IMR-90 (cell line): Measurements from ENCODE around the gene TTC27. TPM values are rescaled to one million over a fixed set of nuclear protein-coding genes. Genes with fewer than 3 reads are reported as not detected.

Experiments
- ATAC-seq: fragments of 200-7000 bp; cut with Tn5 transposase; 2 replicates; pipeline ENCODE4 v1.9.1; 2020; ENCODE audit warnings: low read depth, mild to moderate bottlenecking, moderate library complexity
- BruUV-seq: library from RNA; stranded (reverse); fragments of 400-500 nt; replicated peaks from 2 replicates; lab custom pipeline; 2021; lab: Mats Ljungman, UMichigan
- CTCF ChIA-PET: fragments of 300-600 bp; formaldehyde crosslinking; extraction: SDS; loops from one replicate; lab custom pipeline; 2021; ENCODE audit warnings: antibody characterized with exemption; lab: Yijun Ruan, JAX
- POLR2A ChIA-PET: fragments of 300-600 bp; sonication (Branson Sonifier 250); formaldehyde crosslinking; loops from one replicate; lab custom pipeline; 2022; ENCODE audit warnings: antibody characterized with exemption; ENCODE audit not compliant: unreplicated experiment; lab: Charles Lee
- DNase-seq: peaks from one replicate; pipeline ENCODE4 v3.0.0; 2013
- H2AFZ ChIP-seq: replicated peaks from 2 replicates; pipeline ENCODE3; 2013; ENCODE audit warnings: low read length, mild to moderate bottlenecking; ENCODE audit not compliant: poor library complexity
- H2AK5ac ChIP-seq: 2 replicates; pipeline ENCODE4 v1.6.1; 2013; ENCODE audit warnings: low read depth, low read length, inconsistent platforms
- H2AK9ac ChIP-seq: replicated peaks from 2 replicates; pipeline ENCODE3; 2013; ENCODE audit warnings: mild to moderate bottlenecking, low read depth, low read length, moderate library complexity; ENCODE audit not compliant: poor library complexity
- H2BK120ac ChIP-seq: 2 replicates; pipeline ENCODE4 v1.6.1; 2013; ENCODE audit warnings: low read depth, low read length, inconsistent platforms
- H2BK15ac ChIP-seq: 3 replicates; pipeline ENCODE4 v1.6.1; 2013; ENCODE audit warnings: low read depth, low read length, inconsistent platforms
- H2BK20ac ChIP-seq: 2 replicates; pipeline ENCODE4 v1.6.1; 2013; ENCODE audit warnings: low read depth, mild to moderate bottlenecking, inconsistent platforms, low read length, moderate library complexity
- H2BK5ac ChIP-seq: 2 replicates; pipeline ENCODE4 v1.6.1; 2013; ENCODE audit warnings: mild to moderate bottlenecking, low read depth, low read length, inconsistent platforms; ENCODE audit not compliant: poor library complexity, severe bottlenecking
- H3K14ac ChIP-seq: replicated peaks from 2 replicates; pipeline ENCODE4 v1.6.1; 2013; ENCODE audit warnings: low read depth, low read length, inconsistent platforms
- H3K18ac ChIP-seq: 2 replicates; pipeline ENCODE4 v1.6.1; 2013; ENCODE audit warnings: low read depth, low read length, control low read depth
- H3K23ac ChIP-seq: 2 replicates; pipeline ENCODE4 v1.6.1; 2013; ENCODE audit warnings: low read depth, low read length, inconsistent platforms
- H3K27ac ChIP-seq: 2 replicates; pipeline ENCODE4 v1.5.1; 2013; ENCODE audit warnings: mild to moderate bottlenecking, control low read depth, low read length; ENCODE audit not compliant: insufficient read depth
- H3K27me3 ChIP-seq: 2 replicates; pipeline ENCODE4 v1.6.1; 2013; ENCODE audit warnings: low read length; ENCODE audit not compliant: control insufficient read depth, insufficient read depth
- H3K36me3 ChIP-seq: 2 replicates; pipeline ENCODE4 v1.6.1; 2013; ENCODE audit warnings: low read length, mixed read lengths; ENCODE audit not compliant: control insufficient read depth, insufficient read depth
- H3K4ac ChIP-seq: 2 replicates; pipeline ENCODE4 v1.6.1; 2013; ENCODE audit warnings: low read depth, low read length, inconsistent platforms
- H3K4me1 ChIP-seq: 2 replicates; pipeline ENCODE4 v1.6.1; 2013; ENCODE audit warnings: low read length, mixed read lengths; ENCODE audit not compliant: control insufficient read depth, insufficient read depth
- H3K4me2 ChIP-seq: 2 replicates; pipeline ENCODE4 v1.6.1; 2013; ENCODE audit warnings: low read depth, mild to moderate bottlenecking, control low read depth, low read length, moderate library complexity
- H3K4me3 ChIP-seq: 2 replicates; pipeline ENCODE4 v1.5.1; 2013; ENCODE audit warnings: low read depth, mild to moderate bottlenecking, control low read depth, low read length, moderate library complexity; ENCODE audit not compliant: insufficient read depth
- H3K56ac ChIP-seq: 2 replicates; pipeline ENCODE4 v1.6.1; 2013; ENCODE audit warnings: low read length, inconsistent platforms; ENCODE audit not compliant: insufficient read depth; ENCODE audit errors: extremely low read depth
- H3K79me1 ChIP-seq, 2 experiments: 2 replicates each; pipeline ENCODE4 v1.6.1; 2013; ENCODE audit warnings: low read length in 2 of 2, inconsistent platforms in 1 of 2, low read depth in 1 of 2
- H3K9ac ChIP-seq: 2 replicates; pipeline ENCODE4 v1.6.1; 2013; ENCODE audit warnings: low read depth, low read length, control low read depth
- H3K9me1 ChIP-seq: 2 replicates; pipeline ENCODE4 v1.6.1; 2013; ENCODE audit warnings: low read length, inconsistent platforms; ENCODE audit not compliant: insufficient read depth
- H3K9me3 ChIP-seq: 2 replicates; pipeline ENCODE4 v1.6.1; 2013; ENCODE audit warnings: low read length; ENCODE audit not compliant: control insufficient read depth, insufficient read depth
- H4K20me1 ChIP-seq: 2 replicates; pipeline ENCODE4 v1.6.1; 2013; ENCODE audit warnings: low read length, inconsistent platforms; ENCODE audit not compliant: insufficient read depth
- H4K5ac ChIP-seq: 2 replicates; pipeline ENCODE4 v1.6.1; 2013; ENCODE audit warnings: mild to moderate bottlenecking, low read depth, low read length, control low read depth
- H4K8ac ChIP-seq, 2 experiments: 2 replicates each; pipeline ENCODE4 v1.6.1; 2013; ENCODE audit warnings: low read depth in 2 of 2, low read length in 2 of 2, control low read depth in 1 of 2, inconsistent platforms in 1 of 2
- H4K91ac ChIP-seq: 2 replicates; pipeline ENCODE4 v1.6.1; 2013; ENCODE audit warnings: low read depth, low read length, inconsistent platforms; ENCODE audit not compliant: insufficient read depth
- BHLHE40 ChIP-seq: fragments of 150-350 bp; IDR thresholded peaks from 2 replicates; pipeline ENCODE4 v1.6.1; 2016; ENCODE audit warnings: mild to moderate bottlenecking, low read depth, low read length
- MAFK ChIP-seq: IDR thresholded peaks from 2 replicates; pipeline ENCODE4 v1.6.1; 2012; ENCODE audit warnings: low read depth, low read length, improper control_type of control experiment
- NFE2L2 ChIP-seq: fragments of 150-350 bp; IDR thresholded peaks from 2 replicates; pipeline ENCODE4 v1.6.1; 2016; ENCODE audit warnings: low read depth, mild to moderate bottlenecking, low read length
- POLR2A ChIP-seq: IDR thresholded peaks from 2 replicates; pipeline ENCODE4 v1.6.1; 2012; ENCODE audit warnings: mild to moderate bottlenecking, low read depth, low read length
- WGBS, 2 experiments: methylation state at CpG; one replicate each; pipeline versions ENCODE4 v1.1.5 to v1.1.7; 2013; ENCODE audit warnings: missing lambda C conversion rate in 2 of 2; ENCODE audit not compliant: insufficient read length in 1 of 2; ENCODE audit errors: extremely low coverage in 2 of 2; 5-methylcytosine and 5-hydroxymethylcytosine counted together
- dilution Hi-C: fragments of 300-500 bp; cut with HindIII; formaldehyde crosslinking; loops from one replicate; pipeline ENCODE4 v1.14.3; 2018; ENCODE audit warnings: low sequenced_read_pairs; ENCODE audit not compliant: unreplicated experiment
- in situ Hi-C: fragments of 300-500 bp; cut with MboI; formaldehyde crosslinking; loops from 3 replicates; pipeline ENCODE4 v1.14.3; 2019; ENCODE audit warnings: low sequenced_read_pairs, inconsistent platforms, mixed read lengths
- intact Hi-C: fragments of 100-400 bp; cut with micrococcal nuclease; formaldehyde crosslinking; loops from 2 replicates; pipeline ENCODE4 v1.10.0; 2022
- polyA plus RNA-seq, 3 experiments: library from polyadenylated mRNA; depleted of rRNA; stranded (reverse); fragments of >200 nt; gene quantifications; 2 replicates each; pipeline ENCODE4 v1.2.3, GENCODE V29; 2012; ENCODE audit warnings: low replicate concordance in 1 of 3
- total RNA-seq: library from RNA; depleted of rRNA; stranded (reverse); fragments of >200 nt; gene quantifications from 2 replicates; pipeline ENCODE4 v1.2.3, GENCODE V29; 2012

The TTC27 gene
- total and polyA plus RNA-seq, 2 of the 4 experiments (the other 2 are of a cell fraction) = 12.7 to 30.5 TPM

DNA sequence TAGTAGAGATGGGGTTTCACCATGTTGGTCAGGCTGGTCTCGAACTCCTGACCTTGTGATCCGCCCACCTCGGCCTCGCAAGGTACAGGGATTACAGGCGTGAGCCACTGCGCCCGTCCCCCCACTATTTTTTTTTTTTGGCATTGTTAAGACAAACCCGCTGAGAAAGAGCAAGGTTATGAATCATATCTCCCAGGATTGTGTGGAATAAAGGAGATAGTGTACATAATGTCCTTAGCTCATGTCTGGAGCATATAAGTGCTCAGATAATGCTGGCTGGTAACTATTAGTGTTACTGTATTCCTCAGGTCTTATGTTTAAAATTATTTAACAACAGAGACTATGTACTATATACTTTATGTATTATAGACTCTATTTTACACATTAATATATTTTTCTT is 36.0 kb downstream of the TTC27 start:
- POLR2A ChIA-PET = no interaction called here
- Histone ChIP-seq H3K4me1 (no peaks in the 10 kb centered on the region), H3K27ac (no peak overlapping the region), H4K8ac (no peak overlapping the region), H3K36me3 (peaks cover 2% of the 10 kb centered on the region; the same call in 1 of the 2 replicates), H3K9me3 (no peaks in the 10 kb centered on the region), H2AFZ (no peak overlapping the region), H4K91ac (no peak overlapping the region), H3K18ac (no peak overlapping the region), H2AK9ac (no peak overlapping the region), H3K4ac (no peak overlapping the region), H3K27me3 (no peaks in the 10 kb centered on the region), H4K20me1 (no peaks in the 10 kb centered on the region), H2BK5ac (no peak overlapping the region), H2BK20ac (no peak overlapping the region), H3K79me1 (peaks cover 5 to 7% of the 10 kb centered on the region in 2 experiments; a peak in 2 of 4 replicates), H3K4me3 (no peak overlapping the region), H3K14ac (no peak overlapping the region), H3K9me1 (no peaks in the 10 kb centered on the region; the same call in 1 of the 2 replicates), H3K56ac (no peak overlapping the region), H3K9ac (no peak overlapping the region), H3K23ac (no peak overlapping the region), H2BK15ac (no peak overlapping the region), H2BK120ac (no peak overlapping the region), H2AK5ac (no peak overlapping the region), H4K5ac (no peak overlapping the region), H3K4me2 (no peak overlapping the region)
- no peak for TF ChIP-seq POLR2A
- TF ChIP-seq NFE2L2 = no peak
- no peak for TF ChIP-seq MAFK
- TF ChIP-seq BHLHE40 = no peak
- DNase-seq (peak; percentile 16), ATAC-seq (no peak)
- intact Hi-C loops = no loop called here
- WGBS, 2 experiments = no CpG with 5 or more reads among the region's 8 CpGs
- in situ Hi-C loops = no loop called here
- dilution Hi-C loops = no loop called here
- BruUV-seq = no TSS peak
- CTCF ChIA-PET = interaction anchor here (1.0 kb wide), 1 partner anchor 8 kb away, joined by 5 read pairs; no protein-coding TSS in a partner anchor
